Measurements from ENCODE around the gene RTEL1. TPM values are rescaled to one million over a fixed set of nuclear protein-coding genes. Genes with fewer than 3 reads are reported as not detected.

RTEL1 gene
- total and polyA plus RNA-seq, 2 experiments from 2014 or later = 14.8 to 14.9 TPM

GRCh38 chr20:63706027-63706695 is 48.0 kb downstream of the RTEL1 start:
- H3K36me3 ChIP-seq = peaks cover 24% of the 10 kb centered on the region
- H3K4me1 ChIP-seq (ENCODE audit: low read depth) = peaks cover 12% of the 10 kb centered on the region
- no peak for DNase-seq (ENCODE audit: low read depth in 1 of 2, low spot score in 1 of 2)
- no peaks in the 10 kb centered on the region for H3K9me3 ChIP-seq (ENCODE audit: low read depth)
- TF ChIP-seq, protein P1, sequence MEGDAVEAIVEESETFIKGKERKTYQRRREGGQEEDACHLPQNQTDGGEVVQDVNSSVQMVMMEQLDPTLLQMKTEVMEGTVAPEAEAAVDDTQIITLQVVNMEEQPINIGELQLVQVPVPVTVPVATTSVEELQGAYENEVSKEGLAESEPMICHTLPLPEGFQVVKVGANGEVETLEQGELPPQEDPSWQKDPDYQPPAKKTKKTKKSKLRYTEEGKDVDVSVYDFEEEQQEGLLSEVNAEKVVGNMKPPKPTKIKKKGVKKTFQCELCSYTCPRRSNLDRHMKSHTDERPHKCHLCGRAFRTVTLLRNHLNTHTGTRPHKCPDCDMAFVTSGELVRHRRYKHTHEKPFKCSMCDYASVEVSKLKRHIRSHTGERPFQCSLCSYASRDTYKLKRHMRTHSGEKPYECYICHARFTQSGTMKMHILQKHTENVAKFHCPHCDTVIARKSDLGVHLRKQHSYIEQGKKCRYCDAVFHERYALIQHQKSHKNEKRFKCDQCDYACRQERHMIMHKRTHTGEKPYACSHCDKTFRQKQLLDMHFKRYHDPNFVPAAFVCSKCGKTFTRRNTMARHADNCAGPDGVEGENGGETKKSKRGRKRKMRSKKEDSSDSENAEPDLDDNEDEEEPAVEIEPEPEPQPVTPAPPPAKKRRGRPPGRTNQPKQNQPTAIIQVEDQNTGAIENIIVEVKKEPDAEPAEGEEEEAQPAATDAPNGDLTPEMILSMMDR (IDR thresholded peaks at IDR 0.05; ENCODE audit: low read depth, low read length) = no peak
- peak overlapping the region; percentile 87 for H3K4me3 ChIP-seq
- no peaks in the 10 kb centered on the region for H3K27me3 ChIP-seq
- H3K27ac ChIP-seq = peak overlapping the region; percentile 91

GRCh38 chr20:63706852-63707557 is 48.9 kb downstream of the RTEL1 start:
- H3K9me3 ChIP-seq (ENCODE audit: low read depth) = no peaks in the 10 kb centered on the region
- TF ChIP-seq, protein P1 (IDR thresholded peaks at IDR 0.05; ENCODE audit: low read depth, low read length) = peak; percentile 31
- DNase-seq (ENCODE audit: low read depth in 1 of 2, low spot score in 1 of 2) = peak in 1 of 2 donors; percentile 40

DNA sequence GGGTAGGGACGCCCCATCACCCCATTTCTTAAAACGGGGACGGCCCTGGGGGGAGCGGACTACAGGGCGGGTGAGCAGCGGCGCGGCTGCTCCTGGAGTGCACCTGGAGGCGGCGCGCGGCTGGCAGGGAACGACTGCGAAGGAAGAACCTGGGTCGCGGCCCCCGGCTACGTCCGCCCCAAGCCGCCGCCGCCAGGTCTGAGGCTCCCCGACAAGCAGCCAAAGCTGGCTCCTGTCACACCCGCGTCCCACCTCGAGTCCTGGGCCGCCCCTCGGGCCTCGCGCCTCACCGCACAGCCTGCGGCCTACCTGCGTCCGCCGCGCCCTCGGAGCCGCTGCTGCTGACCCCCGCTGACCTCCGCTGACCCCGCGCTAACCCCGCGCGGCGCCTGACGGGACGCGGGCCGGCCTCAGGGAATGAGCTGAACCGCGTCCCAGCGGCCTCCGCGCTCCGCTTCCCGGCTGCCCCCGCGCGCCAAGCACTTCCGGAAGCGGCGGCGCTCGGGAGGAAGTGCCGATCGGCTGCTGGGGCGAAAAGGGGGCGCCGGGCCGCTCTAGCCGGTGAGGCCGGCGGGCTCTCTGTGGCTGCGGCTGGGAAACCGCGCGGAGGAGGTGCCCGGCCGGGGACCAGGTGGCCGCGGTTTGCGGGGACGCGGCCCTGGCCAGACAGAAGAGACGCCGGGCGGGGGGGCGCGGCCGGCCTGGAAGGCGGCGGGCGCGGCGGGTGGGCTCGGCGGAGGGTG is 49.6 kb downstream of the RTEL1 start, which contains the start of the genes ARFRP1 and ZGPAT:
Gene ARFRP1 (minus strand): TSS at position 419 of the 743 bp plus-strand sequence. CDS start 885 bp downstream, outside the sequence.
Gene ZGPAT (plus strand): TSS at position 482 of the 743 bp plus-strand sequence. CDS start 542 bp downstream, outside the sequence.
- peaks cover 32% of the 10 kb centered on the region for H3K36me3 ChIP-seq
- H3K9me3 ChIP-seq (ENCODE audit: low read depth) = no peaks in the 10 kb centered on the region
- H3K27me3 ChIP-seq = no peaks in the 10 kb centered on the region
- peak within 1 kb of the TSS; percentile 87 for H3K4me3 ChIP-seq
- H3K27ac ChIP-seq = peak within 1 kb of the TSS; percentile 91
- TF ChIP-seq, protein P1 (IDR thresholded peaks at IDR 0.05; ENCODE audit: low read depth, low read length) = no peak
- DNase-seq (ENCODE audit: low read depth in 1 of 2, low spot score in 1 of 2) = peak; percentile 88 to 95
- peaks cover 12% of the 10 kb centered on the region for H3K4me1 ChIP-seq (ENCODE audit: low read depth)

More at GRCh38 chr20:63706852-63707557, 48.9 kb downstream of the RTEL1 start:
- H3K4me1 ChIP-seq (ENCODE audit: low read depth) = peaks cover 12% of the 10 kb centered on the region
- peak overlapping the region; percentile 87 for H3K4me3 ChIP-seq
- H3K36me3 ChIP-seq = peaks cover 26% of the 10 kb centered on the region
- H3K27ac ChIP-seq = peak overlapping the region; percentile 91
- H3K27me3 ChIP-seq = no peaks in the 10 kb centered on the region

DNA sequence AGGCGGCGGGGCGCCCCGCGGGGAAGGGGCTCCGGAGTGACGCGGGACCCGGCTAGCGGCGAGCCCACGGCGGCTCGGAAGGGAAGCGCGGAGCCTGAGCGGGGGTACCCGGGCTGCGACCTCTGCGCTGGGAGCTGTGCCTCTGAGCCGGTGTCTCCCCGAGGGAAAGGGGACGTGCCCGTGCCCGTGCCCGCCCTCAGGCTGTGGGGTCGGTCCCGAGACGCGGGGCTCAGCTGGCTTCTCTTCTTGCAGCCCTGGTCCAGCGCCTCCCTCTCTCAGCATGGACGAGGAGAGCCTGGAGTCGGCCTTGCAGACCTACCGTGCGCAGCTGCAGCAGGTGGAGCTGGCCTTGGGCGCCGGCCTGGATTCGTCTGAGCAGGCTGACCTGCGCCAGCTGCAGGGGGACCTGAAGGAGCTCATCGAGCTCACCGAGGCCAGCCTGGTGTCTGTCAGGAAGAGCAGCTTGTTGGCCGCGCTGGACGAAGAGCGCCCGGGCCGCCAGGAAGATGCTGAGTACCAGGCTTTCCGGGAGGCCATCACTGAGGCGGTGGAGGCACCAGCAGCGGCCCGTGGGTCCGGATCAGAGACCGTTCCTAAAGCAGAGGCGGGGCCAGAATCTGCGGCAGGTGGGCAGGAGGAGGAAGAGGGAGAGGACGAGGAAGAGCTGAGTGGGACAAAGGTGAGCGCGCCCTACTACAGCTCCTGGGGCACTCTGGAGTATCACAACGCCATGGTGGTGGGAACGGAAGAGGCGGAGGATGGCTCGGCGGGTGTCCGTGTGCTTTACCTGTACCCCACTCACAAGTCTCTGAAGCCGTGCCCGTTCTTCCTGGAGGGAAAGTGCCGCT is 50.4 kb downstream of the RTEL1 start:
- TF ChIP-seq, protein P1 (IDR thresholded peaks at IDR 0.05; ENCODE audit: low read depth, low read length) = no peak
- peak overlapping the region; percentile 87 for H3K4me3 ChIP-seq
- peaks cover 12% of the 10 kb centered on the region for H3K4me1 ChIP-seq (ENCODE audit: low read depth)
- H3K9me3 ChIP-seq (ENCODE audit: low read depth) = no peaks in the 10 kb centered on the region
- H3K27me3 ChIP-seq = no peaks in the 10 kb centered on the region
- H3K27ac ChIP-seq = peak overlapping the region; percentile 91
- DNase-seq (ENCODE audit: low read depth in 1 of 2, low spot score in 1 of 2) = no peak
- peaks cover 34% of the 10 kb centered on the region for H3K36me3 ChIP-seq
